Measurements from ENCODE around the gene ARHGAP11B.

DNA sequence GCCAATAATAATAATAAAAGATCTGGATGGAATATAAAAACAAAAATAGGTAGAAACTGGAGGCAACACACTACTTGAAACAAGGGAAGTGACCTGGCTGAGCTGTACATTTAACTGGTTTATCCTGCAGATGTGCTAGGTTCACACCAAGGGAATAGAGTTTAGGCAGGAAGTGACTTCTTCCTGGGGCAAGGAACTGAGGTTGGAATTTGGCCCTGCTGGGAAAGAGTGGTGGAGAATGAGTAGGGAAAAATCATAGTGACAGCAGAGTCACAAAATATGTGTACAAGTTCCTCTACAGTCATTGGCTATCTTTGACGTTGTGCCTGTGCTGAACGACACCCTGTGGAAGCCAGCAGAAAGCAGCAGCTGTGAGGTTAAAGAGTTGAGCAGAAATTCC lies 44.1 kb downstream of the ARHGAP11B start:
- no peak for TF ChIP-seq POLR2A (IDR thresholded peaks at IDR 0.05)
- TF ChIP-seq POLR2AphosphoS5 (IDR thresholded peaks at IDR 0.05), result no peak
